ENCODE results near the gene WASHC2A. TPM values are rescaled to one million over a fixed set of nuclear protein-coding genes. Genes with fewer than 3 reads are reported as not detected.
"Not testable (repeated sequence)": the region's sequence is repeated elsewhere in the genome, so short reads cannot be mapped to it uniquely, and the experiment has no call there.

WASHC2A gene
- total RNA-seq, 1 donor from 2014 or later: 79.3 TPM

DNA sequence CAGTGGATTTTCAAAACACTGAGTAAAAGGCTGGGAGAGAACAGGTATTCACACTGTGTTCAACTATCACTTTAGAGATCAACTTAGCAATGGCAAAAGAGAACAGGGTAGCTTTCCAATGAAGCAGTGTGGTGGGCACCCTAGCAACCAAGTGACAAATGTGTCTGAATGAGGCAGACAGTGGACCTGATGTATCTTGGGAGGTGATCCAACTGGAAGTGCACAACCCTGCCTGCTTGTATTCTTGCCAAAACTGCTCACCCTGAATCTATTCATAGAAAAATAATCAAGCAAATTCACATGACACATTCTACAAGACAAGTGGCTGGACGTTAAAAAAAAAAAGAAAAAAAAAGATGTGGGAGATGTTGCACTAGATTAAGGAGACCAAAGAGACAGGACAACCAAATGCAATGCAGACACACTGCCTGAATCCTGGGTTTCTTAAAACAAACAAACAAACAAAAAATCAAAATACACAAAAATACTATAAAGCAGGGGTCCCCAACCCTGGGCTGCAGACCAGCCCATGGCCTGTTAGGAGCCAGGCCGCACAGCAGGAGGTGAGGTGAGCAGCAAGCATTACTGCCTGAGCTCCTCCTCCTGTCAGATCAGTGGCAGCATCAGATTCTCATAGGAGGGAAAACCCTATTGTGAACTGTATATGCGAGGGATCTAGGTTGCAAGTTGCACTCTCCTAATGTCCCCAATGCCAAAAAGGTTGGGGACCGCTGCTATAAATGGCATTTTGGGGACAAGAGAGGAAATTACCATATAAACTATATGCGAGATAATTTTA is 12.1 kb upstream of the WASHC2A start:
- not testable (repeated sequence) for H3K9me3 Mint-ChIP-seq (ENCODE audit: unreplicated experiment)

GRCh38 chr10:50056654-50057053 is 11.1 kb upstream of the WASHC2A start:
- not testable (repeated sequence) for H3K4me3 Mint-ChIP-seq (ENCODE audit: unreplicated experiment); H3K4me1 Mint-ChIP-seq (ENCODE audit: unreplicated experiment); DNase-seq (ENCODE audit: low spot score); H3K9me3 Mint-ChIP-seq (ENCODE audit: unreplicated experiment); H3K27me3 Mint-ChIP-seq (ENCODE audit: unreplicated experiment); H3K27ac Mint-ChIP-seq (ENCODE audit: unreplicated experiment); H3K36me3 Mint-ChIP-seq (ENCODE audit: low read depth, unreplicated experiment)

More for the DNA sequence above, 12.1 kb upstream of the WASHC2A start:
- DNase-seq (ENCODE audit: low spot score); H3K27me3 Mint-ChIP-seq (ENCODE audit: unreplicated experiment); H3K36me3 Mint-ChIP-seq (ENCODE audit: low read depth, unreplicated experiment); H3K27ac Mint-ChIP-seq (ENCODE audit: unreplicated experiment); H3K4me3 Mint-ChIP-seq (ENCODE audit: unreplicated experiment); H3K4me1 Mint-ChIP-seq (ENCODE audit: unreplicated experiment): not testable (repeated sequence)

DNA sequence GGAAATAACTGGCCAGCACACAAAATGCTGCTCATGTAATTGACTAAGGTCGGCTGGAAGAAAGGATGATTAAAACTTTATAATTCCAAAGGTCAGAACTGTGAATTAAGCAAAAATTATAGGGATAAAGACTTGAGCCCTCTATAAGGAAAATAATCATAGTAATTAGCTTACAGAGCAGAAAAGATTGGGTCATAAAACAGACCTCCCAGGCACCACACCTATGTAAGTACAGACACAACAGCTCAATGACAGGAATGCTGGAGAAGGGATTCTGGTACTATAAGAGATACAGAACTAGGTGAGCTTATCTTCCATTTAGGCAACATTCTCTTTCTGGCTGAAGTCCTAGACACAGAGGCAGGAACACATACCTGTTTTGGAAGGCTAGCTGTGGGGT is 9.0 kb upstream of the WASHC2A start:
- not testable (repeated sequence) for H3K4me3 Mint-ChIP-seq (ENCODE audit: unreplicated experiment); H3K27me3 Mint-ChIP-seq (ENCODE audit: unreplicated experiment); H3K36me3 Mint-ChIP-seq (ENCODE audit: low read depth, unreplicated experiment); H3K4me1 Mint-ChIP-seq (ENCODE audit: unreplicated experiment); DNase-seq (ENCODE audit: low spot score); H3K9me3 Mint-ChIP-seq (ENCODE audit: unreplicated experiment); H3K27ac Mint-ChIP-seq (ENCODE audit: unreplicated experiment)

GRCh38 chr10:50059946-50060345 is 7.8 kb upstream of the WASHC2A start:
- not testable (repeated sequence) for DNase-seq (ENCODE audit: low spot score); H3K27ac Mint-ChIP-seq (ENCODE audit: unreplicated experiment); H3K27me3 Mint-ChIP-seq (ENCODE audit: unreplicated experiment); H3K9me3 Mint-ChIP-seq (ENCODE audit: unreplicated experiment); H3K4me1 Mint-ChIP-seq (ENCODE audit: unreplicated experiment); H3K4me3 Mint-ChIP-seq (ENCODE audit: unreplicated experiment); H3K36me3 Mint-ChIP-seq (ENCODE audit: low read depth, unreplicated experiment)

- H3K9me3 Mint-ChIP-seq (ENCODE audit: unreplicated experiment); H3K4me3 Mint-ChIP-seq (ENCODE audit: unreplicated experiment); DNase-seq (ENCODE audit: low spot score); H3K4me1 Mint-ChIP-seq (ENCODE audit: unreplicated experiment); H3K27ac Mint-ChIP-seq (ENCODE audit: unreplicated experiment); H3K36me3 Mint-ChIP-seq (ENCODE audit: low read depth, unreplicated experiment); H3K27me3 Mint-ChIP-seq (ENCODE audit: unreplicated experiment): not testable (repeated sequence)
Observed at GRCh38 chr10:50061548-50061947, 6.2 kb upstream of the WASHC2A start.

GRCh38 chr10:50063100-50063499 is 4.7 kb upstream of the WASHC2A start:
- H3K27me3 Mint-ChIP-seq (ENCODE audit: unreplicated experiment): peaks cover 6% of the 10 kb centered on the region
- TF ChIP-seq CTCF (IDR thresholded peaks at IDR 0.05; ENCODE audit: unreplicated experiment): no peak

GRCh38 chr10:50068352-50068659 is 552 bp downstream of the WASHC2A start:
- H3K27me3 Mint-ChIP-seq (ENCODE audit: unreplicated experiment); H3K9me3 Mint-ChIP-seq (ENCODE audit: unreplicated experiment); H3K4me1 Mint-ChIP-seq (ENCODE audit: unreplicated experiment); H3K36me3 Mint-ChIP-seq (ENCODE audit: low read depth, unreplicated experiment); DNase-seq (ENCODE audit: low spot score); H3K27ac Mint-ChIP-seq (ENCODE audit: unreplicated experiment): not testable (repeated sequence)
- H3K4me3 Mint-ChIP-seq (ENCODE audit: unreplicated experiment): peak overlapping the region; percentile 62

More at GRCh38 chr10:50063100-50063499, 4.7 kb upstream of the WASHC2A start:
- Mint-ChIP-seq H3K4me3 (ENCODE audit: unreplicated experiment) (no peak overlapping the region), H3K36me3 (ENCODE audit: low read depth, unreplicated experiment) (no peaks in the 10 kb centered on the region), H3K4me1 (ENCODE audit: unreplicated experiment) (no peaks in the 10 kb centered on the region), H3K9me3 (ENCODE audit: unreplicated experiment) (no peaks in the 10 kb centered on the region), H3K27ac (ENCODE audit: unreplicated experiment) (no peak overlapping the region)
- peak; percentile 60 for DNase-seq (ENCODE audit: low spot score)

- H3K36me3 Mint-ChIP-seq (ENCODE audit: low read depth, unreplicated experiment); H3K4me3 Mint-ChIP-seq (ENCODE audit: unreplicated experiment); H3K27ac Mint-ChIP-seq (ENCODE audit: unreplicated experiment); H3K4me1 Mint-ChIP-seq (ENCODE audit: unreplicated experiment); DNase-seq (ENCODE audit: low spot score); H3K9me3 Mint-ChIP-seq (ENCODE audit: unreplicated experiment); H3K27me3 Mint-ChIP-seq (ENCODE audit: unreplicated experiment): not testable (repeated sequence)
Observed at GRCh38 chr10:50075139-50075538, 7.4 kb downstream of the WASHC2A start.

DNA sequence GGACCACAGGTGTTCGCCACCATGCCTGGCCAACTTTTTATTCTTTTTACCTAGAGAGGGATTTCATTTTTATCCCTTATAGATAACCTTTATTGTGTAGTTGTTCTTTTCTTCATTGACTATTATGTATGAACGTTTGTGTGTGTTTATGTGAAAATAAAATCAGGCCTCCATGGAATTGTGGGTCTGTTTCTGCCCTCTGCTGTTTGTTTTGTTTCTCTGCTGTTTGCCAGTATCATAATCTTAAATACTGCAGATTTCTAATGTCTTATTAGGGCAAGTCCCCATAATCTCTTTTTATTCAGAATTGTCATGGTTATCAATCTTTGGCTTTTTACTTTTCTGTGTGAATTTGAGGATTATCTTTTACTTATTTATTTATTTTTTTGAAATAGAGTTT is 7.8 kb downstream of the WASHC2A start:
- not testable (repeated sequence) for H3K36me3 Mint-ChIP-seq (ENCODE audit: low read depth, unreplicated experiment); DNase-seq (ENCODE audit: low spot score); H3K4me1 Mint-ChIP-seq (ENCODE audit: unreplicated experiment); H3K4me3 Mint-ChIP-seq (ENCODE audit: unreplicated experiment); H3K27me3 Mint-ChIP-seq (ENCODE audit: unreplicated experiment); H3K9me3 Mint-ChIP-seq (ENCODE audit: unreplicated experiment); H3K27ac Mint-ChIP-seq (ENCODE audit: unreplicated experiment)

- not testable (repeated sequence) for H3K36me3 Mint-ChIP-seq (ENCODE audit: low read depth, unreplicated experiment); H3K27ac Mint-ChIP-seq (ENCODE audit: unreplicated experiment); H3K9me3 Mint-ChIP-seq (ENCODE audit: unreplicated experiment); H3K4me3 Mint-ChIP-seq (ENCODE audit: unreplicated experiment); H3K4me1 Mint-ChIP-seq (ENCODE audit: unreplicated experiment); DNase-seq (ENCODE audit: low spot score); H3K27me3 Mint-ChIP-seq (ENCODE audit: unreplicated experiment)
Observed at GRCh38 chr10:50091304-50091703, 23.6 kb downstream of the WASHC2A start.

GRCh38 chr10:50092928-50093327 is 25.2 kb downstream of the WASHC2A start:
- H3K4me3 Mint-ChIP-seq (ENCODE audit: unreplicated experiment); H3K36me3 Mint-ChIP-seq (ENCODE audit: low read depth, unreplicated experiment); H3K9me3 Mint-ChIP-seq (ENCODE audit: unreplicated experiment); H3K27me3 Mint-ChIP-seq (ENCODE audit: unreplicated experiment); H3K4me1 Mint-ChIP-seq (ENCODE audit: unreplicated experiment); DNase-seq (ENCODE audit: low spot score); H3K27ac Mint-ChIP-seq (ENCODE audit: unreplicated experiment): not testable (repeated sequence)

GRCh38 chr10:50094630-50095029 is 26.9 kb downstream of the WASHC2A start:
- H3K9me3 Mint-ChIP-seq (ENCODE audit: unreplicated experiment); H3K4me1 Mint-ChIP-seq (ENCODE audit: unreplicated experiment); DNase-seq (ENCODE audit: low spot score); H3K4me3 Mint-ChIP-seq (ENCODE audit: unreplicated experiment); H3K27ac Mint-ChIP-seq (ENCODE audit: unreplicated experiment); H3K27me3 Mint-ChIP-seq (ENCODE audit: unreplicated experiment); H3K36me3 Mint-ChIP-seq (ENCODE audit: low read depth, unreplicated experiment): not testable (repeated sequence)
